ENCODE data around the gene MBOAT7.

The MBOAT7 gene

GRCh38 chr19:54133312-54133956 lies 55.9 kb downstream of the MBOAT7 start:
- no peak overlapping the region for H3K4me3 ChIP-seq (ENCODE audit: low read depth, low read length)
- no peak for DNase-seq (ENCODE audit: low read depth)
- no peak for TF ChIP-seq CTCF (IDR thresholded peaks at IDR 0.05; ENCODE audit: insufficient read depth, low read depth, low read length, missing control alignments)

GRCh38 chr19:54129617-54129996 lies 59.8 kb downstream of the MBOAT7 start:
- DNase-seq (ENCODE audit: low read depth): no peak
- TF ChIP-seq CTCF (IDR thresholded peaks at IDR 0.05; ENCODE audit: insufficient read depth, low read depth, low read length, missing control alignments): no peak
- no peak overlapping the region for H3K4me3 ChIP-seq (ENCODE audit: low read depth, low read length)

GRCh38 chr19:54128796-54129616 lies 60.4 kb downstream of the MBOAT7 start:
- H3K4me3 ChIP-seq (ENCODE audit: low read depth, low read length): no peak overlapping the region
- no peak for DNase-seq (ENCODE audit: low read depth)
- TF ChIP-seq CTCF (IDR thresholded peaks at IDR 0.05; ENCODE audit: insufficient read depth, low read depth, low read length, missing control alignments): no peak

- TF ChIP-seq CTCF (IDR thresholded peaks at IDR 0.05; ENCODE audit: insufficient read depth, low read depth, low read length, missing control alignments): no peak
- DNase-seq (ENCODE audit: low read depth): no peak
- no peak overlapping the region for H3K4me3 ChIP-seq (ENCODE audit: low read depth, low read length)
Measured at GRCh38 chr19:54128441-54128725, 61.0 kb downstream of the MBOAT7 start.

- no peak for DNase-seq (ENCODE audit: low read depth)
- TF ChIP-seq CTCF (IDR thresholded peaks at IDR 0.05; ENCODE audit: insufficient read depth, low read depth, low read length, missing control alignments): no peak
- no peak overlapping the region for H3K4me3 ChIP-seq (ENCODE audit: low read depth, low read length)
Measured at GRCh38 chr19:54127688-54128440, 61.5 kb downstream of the MBOAT7 start.

GRCh38 chr19:54125713-54126112 lies 63.7 kb downstream of the MBOAT7 start:
- TF ChIP-seq CTCF (IDR thresholded peaks at IDR 0.05; ENCODE audit: insufficient read depth, low read depth, low read length, missing control alignments): no peak
- no peak for DNase-seq (ENCODE audit: low read depth)
- H3K4me3 ChIP-seq (ENCODE audit: low read depth, low read length): no peak overlapping the region

Data from GM12865 (cell line).